Activated CD4-positive, alpha-beta T cell treated with anti-CD3 and anti-CD28 coated beads, Interleukin-2, amount 10 ng/mL, durations not matched to agents 24 days and 14 days (primary cell): ENCODE results near the gene DOLK. TPM values are rescaled to one million over a fixed set of nuclear protein-coding genes. Genes with fewer than 3 reads are reported as not detected.

Source experiments
- total RNA-seq: library from RNA; stranded (reverse); gene quantifications from 2 replicates; pipeline ENCODE4 v1.2.3, GENCODE V29; 2022

The DOLK gene
- total RNA-seq, 1 donor from 2014 or later, result 15.2 TPM

Other genes starting within 250 kb of the DOLK start
- gene PKN3, start 245.1 kb downstream of the DOLK start, total RNA-seq, result 22.9 and 24.3 TPM in 2 replicates
- 46.9 and 48.4 TPM in 2 replicates for gene ZDHHC12, start 223.5 kb downstream of the DOLK start, total RNA-seq
- 12.3 and 14.4 TPM in 2 replicates for gene ZER1, start 175.7 kb downstream of the DOLK start, total RNA-seq
- gene TBC1D13, start 160.3 kb downstream of the DOLK start, total RNA-seq, result 19.2 and 19.9 TPM in 2 replicates
- 22.9 and 23.3 TPM in 2 replicates for gene ENDOG, start 129.1 kb downstream of the DOLK start, total RNA-seq
- 149 and 154 TPM in 2 replicates for gene SPOUT1, start 117.8 kb downstream of the DOLK start, total RNA-seq
- gene KYAT1, start 65.7 kb downstream of the DOLK start, total RNA-seq, result 11.7 and 14.4 TPM in 2 replicates
- 27.7 and 28.4 TPM in 2 replicates for gene LRRC8A, start 65.5 kb downstream of the DOLK start, total RNA-seq
- gene PHYHD1, start 26.6 kb downstream of the DOLK start, total RNA-seq, result 0.45 and 0.47 TPM in 2 replicates
- 162 and 176 TPM in 2 replicates for gene NUP188, start 96 bp upstream of the DOLK start, total RNA-seq
- 69.6 and 73.9 TPM in 2 replicates for gene SH3GLB2, start 80.7 kb upstream of the DOLK start, total RNA-seq
- 43.3 and 44.3 TPM in 2 replicates for gene MIGA2, start 89.0 kb upstream of the DOLK start, total RNA-seq
- gene DOLPP1, start 133.5 kb upstream of the DOLK start, total RNA-seq, result 24.7 and 24.8 TPM in 2 replicates
- gene CRAT, start 163.2 kb upstream of the DOLK start, total RNA-seq, result 8.6 and 11.4 TPM in 2 replicates
- gene PTPA, start 163.8 kb upstream of the DOLK start, total RNA-seq, result 104 and 107 TPM in 2 replicates
- 11.7 and 12.2 TPM in 2 replicates for gene IER5L, start 230.7 kb upstream of the DOLK start, total RNA-seq